OCI-LY7 (cell line): ENCODE results near the gene MAIP1.

Experiments
- CTCF ChIP-seq: fragments of 200-600 bp; sonication (generic); conservative IDR thresholded peaks from 2 replicates; pipeline ENCODE4 v1.5.1; 2014; ENCODE audit warnings: mild to moderate bottlenecking, antibody characterized with exemption, low read length, moderate library complexity, mixed read lengths
- EZH2phosphoT487 ChIP-seq: fragments of 200-600 bp; sonication (generic); IDR thresholded peaks from 2 replicates; pipeline ENCODE4 v1.6.1; 2018; ENCODE audit warnings: low read depth, borderline replicate concordance, mild to moderate bottlenecking, mixed run types, antibody characterized with exemption, low read length, moderate library complexity, mixed read lengths

GRCh38 chr2:199929262-199929661 lies 26.1 kb upstream of the MAIP1 start:
- TF ChIP-seq CTCF (no peak), EZH2phosphoT487 (no peak)
